ENCODE results near the gene GATAD2A. TPM values are rescaled to one million over a fixed set of nuclear protein-coding genes. Genes with fewer than 3 reads are reported as not detected.

Gene GATAD2A
- total RNA-seq, 1 experiment from 2014 or later = 189 TPM

- H3K23ac ChIP-seq (ENCODE audit: insufficient read length, low read depth, low read length) = no peak overlapping the region
- no peak overlapping the region for H2BK15ac ChIP-seq (ENCODE audit: low read depth, low read length)
- H3K4ac ChIP-seq (ENCODE audit: low read depth, low read length) = no peak overlapping the region
- H2BK20ac ChIP-seq (ENCODE audit: low read depth, low read length, poor library complexity, severe bottlenecking) = no peak overlapping the region
- Mint-ChIP-seq H3K36me3 (ENCODE audit: insufficient read depth in 1 of 3, low read depth in 3 of 3) (no peaks in the 10 kb centered on the region; a peak in 1 of 7 replicates), H3K4me1 (peaks cover 0 to 8% of the 10 kb centered on the region in 2 experiments; a peak in 2 of 4 replicates), H3K4me3 (no peak overlapping the region), H3K9me3 (no peaks in the 10 kb centered on the region; a peak in 1 of 5 replicates), H3K27me3 (ENCODE audit: low read depth) (peaks cover 7% of the 10 kb centered on the region), H3K27ac (no peak overlapping the region)
- H3K4me1 ChIP-seq (ENCODE audit: insufficient read depth, low read length) = no peaks in the 10 kb centered on the region
- no peak overlapping the region for H2BK120ac ChIP-seq (ENCODE audit: low read depth, low read length, poor library complexity, severe bottlenecking)
- H3K9me3 ChIP-seq (ENCODE audit: control insufficient read depth, low read depth, low read length) = no peaks in the 10 kb centered on the region
- no peak overlapping the region for H3K4me2 ChIP-seq (ENCODE audit: insufficient read depth, insufficient read length, low read length)
- no peaks in the 10 kb centered on the region for H3K27me3 ChIP-seq (ENCODE audit: insufficient read depth, low read length)
- no peak overlapping the region for H3K9ac ChIP-seq (ENCODE audit: extremely low read depth, insufficient read length, low read length)
- TF ChIP-seq CTCF (conservative IDR thresholded peaks at IDR 0.05) = no peak
- no peaks in the 10 kb centered on the region for H3K79me2 ChIP-seq (ENCODE audit: insufficient read depth, low read length)
- no peak overlapping the region for H4K8ac ChIP-seq (replicated peaks; ENCODE audit: insufficient read length, low read depth, low read length)
- H2BK5ac ChIP-seq (ENCODE audit: insufficient read length, low read length) = no peak overlapping the region
- H3K56ac ChIP-seq (ENCODE audit: insufficient read length, low read depth, low read length) = no peak overlapping the region
- H3K23me2 ChIP-seq (ENCODE audit: insufficient read length, low read depth, low read length, poor library complexity, severe bottlenecking) = no peaks in the 10 kb centered on the region
- WGBS (ENCODE audit: extremely low coverage, insufficient read length, low lambda C conversion rate) = no CpG with 5 or more reads among the region's 14 CpGs
- H2AK5ac ChIP-seq (ENCODE audit: insufficient read length, low read length) = no peak overlapping the region
- H3K79me1 ChIP-seq (ENCODE audit: insufficient read depth, low read depth, low read length, poor library complexity, severe bottlenecking) = no peaks in the 10 kb centered on the region
- no peak overlapping the region for H3T11ph ChIP-seq (ENCODE audit: low read length)
- no peak overlapping the region for H3K14ac ChIP-seq (ENCODE audit: insufficient read depth, low read length)
- H4K5ac ChIP-seq (ENCODE audit: insufficient read length, low read depth, low read length) = no peak overlapping the region
- no peak overlapping the region for H3K18ac ChIP-seq (ENCODE audit: insufficient read length, low read depth, low read length)
- H3K27ac ChIP-seq (ENCODE audit: insufficient read length, low read depth, low read length) = no peak overlapping the region
- H2AFZ ChIP-seq (ENCODE audit: low read length) = no peak overlapping the region
- no peak overlapping the region for H4K91ac ChIP-seq (ENCODE audit: insufficient read length, low read depth, low read length)
- H4K20me1 ChIP-seq (ENCODE audit: control insufficient read depth, insufficient read depth, insufficient read length) = no peaks in the 10 kb centered on the region
- DNase-seq = no peak
- H2BK12ac ChIP-seq (ENCODE audit: insufficient read length, low read depth, low read length) = no peak overlapping the region
These were observed 146.3 kb downstream of the GATAD2A start for GRCh38 chr19:19551853-19552192.
